ENCODE measurements around the gene CACNA1C.
"Not testable (repeated sequence)": the region's sequence is repeated elsewhere in the genome, so short reads cannot be mapped to it uniquely, and the experiment has no call there.

The CACNA1C gene

DNA sequence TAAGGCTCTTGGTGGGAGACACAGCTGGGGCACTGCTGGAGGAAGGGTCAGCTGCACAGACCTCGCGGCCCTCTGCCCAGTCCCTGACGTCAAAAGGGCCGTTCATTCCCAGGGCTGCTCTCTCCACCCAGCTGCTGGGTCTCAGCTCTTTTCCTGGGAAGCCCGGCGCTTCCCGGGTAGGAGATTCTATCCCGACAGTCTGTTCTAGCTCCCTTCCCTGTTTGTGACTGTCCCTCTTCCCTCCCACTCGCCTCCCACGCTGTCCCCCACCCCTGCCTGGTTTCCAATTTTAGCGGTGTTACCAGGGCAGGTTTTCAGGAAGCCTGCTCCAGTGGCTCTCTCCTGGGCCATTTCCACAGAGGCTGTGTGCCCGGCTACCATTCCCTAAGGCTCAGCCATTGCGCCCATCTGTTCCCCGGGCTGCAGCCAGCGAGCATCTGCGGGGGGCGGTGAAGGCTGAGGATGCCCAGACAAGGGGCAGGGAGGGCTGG lies 186.6 kb downstream of the CACNA1C start:
- no peak for DNase-seq

DNA sequence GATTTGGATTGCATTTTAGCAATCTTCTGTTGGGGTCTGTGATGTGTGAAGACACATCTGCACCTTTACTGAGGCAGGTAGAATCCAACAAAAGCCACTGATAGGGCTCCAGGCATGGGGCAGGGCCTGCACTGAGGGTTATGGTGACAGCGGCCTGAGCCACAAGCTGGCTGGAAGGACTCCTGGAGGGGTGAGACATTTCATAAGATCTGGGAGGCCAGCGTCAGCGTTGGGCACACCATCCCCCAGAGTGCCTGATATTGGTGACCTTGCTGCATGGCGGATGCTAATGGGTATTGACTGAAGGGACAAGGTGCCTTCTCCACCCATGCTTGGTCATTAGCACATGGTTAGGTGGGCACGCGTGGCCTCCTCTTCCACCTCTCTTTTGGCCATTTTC lies 187.6 kb downstream of the CACNA1C start:
- DNase-seq: no peak

DNA sequence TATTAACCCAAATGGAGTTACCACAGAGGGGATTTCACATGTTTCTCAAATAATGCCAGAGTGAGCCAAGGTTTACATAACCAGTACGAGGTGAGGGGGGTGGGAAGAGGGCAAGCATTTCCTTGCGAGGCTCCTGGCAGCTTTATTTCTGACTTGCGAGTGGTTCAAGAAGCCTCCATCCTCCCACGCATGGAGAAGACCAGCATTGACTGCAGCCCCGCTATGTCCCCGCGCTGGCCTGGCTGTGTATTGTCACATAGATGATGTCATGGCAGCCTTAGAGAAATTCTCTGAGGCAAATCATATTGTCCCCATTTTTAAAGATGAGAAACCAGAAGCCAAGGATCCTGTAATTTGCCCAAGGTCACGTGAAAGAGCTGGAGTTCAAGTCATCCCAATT lies 188.2 kb downstream of the CACNA1C start:
- DNase-seq: no peak

DNA sequence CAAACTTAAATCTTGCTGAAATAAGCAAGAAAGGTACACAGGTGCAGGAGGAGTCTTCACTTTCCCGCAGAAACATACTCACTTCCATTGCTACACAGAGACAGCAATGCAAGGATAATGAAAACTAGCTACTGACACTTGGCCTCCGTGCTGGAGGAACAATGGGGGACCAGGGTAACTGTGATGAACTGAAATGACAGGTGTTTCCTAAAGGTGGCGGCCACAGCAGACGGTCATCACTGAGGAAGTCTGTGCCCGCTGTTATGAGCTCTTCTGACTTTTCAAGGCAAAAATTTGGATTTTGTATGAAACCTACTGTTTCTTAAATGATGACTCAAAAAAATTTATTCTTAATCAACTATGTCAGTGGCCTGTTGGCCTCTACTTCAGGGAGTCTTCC lies 189.4 kb downstream of the CACNA1C start:
- no peak for DNase-seq

GRCh38 chr12:2242816-2243215 lies 190.0 kb downstream of the CACNA1C start:
- DNase-seq: no peak

DNA sequence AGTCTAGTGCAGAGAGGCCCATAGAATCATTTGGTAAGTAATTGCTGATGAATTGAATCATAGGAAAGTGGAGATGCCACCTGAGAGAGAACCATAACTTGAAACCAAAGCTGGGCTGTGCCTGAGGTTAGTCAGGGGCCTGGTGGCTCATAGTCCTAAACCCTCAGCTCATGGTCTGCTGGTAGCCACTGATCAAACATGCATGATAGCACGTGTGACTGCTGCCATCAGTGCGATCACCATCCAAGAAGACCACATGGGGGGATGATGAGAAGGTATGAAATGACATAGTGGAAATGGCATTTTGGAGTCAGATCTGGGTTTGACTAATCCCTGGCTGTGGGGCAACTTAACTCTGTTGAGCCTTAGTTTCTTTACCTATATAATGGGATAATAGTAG lies 190.5 kb downstream of the CACNA1C start:
- DNase-seq: no peak

- no peak for DNase-seq
These were observed 191.4 kb downstream of the CACNA1C start for GRCh38 chr12:2244013-2244861.

DNA sequence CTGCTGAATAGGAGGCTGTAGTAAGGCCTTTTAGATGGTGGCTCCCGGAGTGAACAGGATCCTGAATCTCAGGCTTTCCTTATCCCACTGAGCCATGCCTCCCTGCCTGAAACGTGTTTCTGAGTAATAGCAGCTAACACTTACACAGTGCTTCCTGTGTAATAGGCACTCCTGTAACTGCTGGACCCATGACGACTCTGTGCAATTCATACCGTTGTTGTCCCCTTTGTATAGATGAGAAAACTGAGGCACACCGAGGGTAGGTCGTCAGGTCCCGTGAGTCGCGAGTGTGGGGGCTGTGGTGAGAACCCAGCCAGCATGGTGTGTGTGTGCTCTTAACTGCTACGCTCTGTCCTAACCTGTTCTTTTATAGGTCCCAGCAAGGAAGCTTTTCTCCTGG lies 193.6 kb downstream of the CACNA1C start:
- no peak for DNase-seq

DNA sequence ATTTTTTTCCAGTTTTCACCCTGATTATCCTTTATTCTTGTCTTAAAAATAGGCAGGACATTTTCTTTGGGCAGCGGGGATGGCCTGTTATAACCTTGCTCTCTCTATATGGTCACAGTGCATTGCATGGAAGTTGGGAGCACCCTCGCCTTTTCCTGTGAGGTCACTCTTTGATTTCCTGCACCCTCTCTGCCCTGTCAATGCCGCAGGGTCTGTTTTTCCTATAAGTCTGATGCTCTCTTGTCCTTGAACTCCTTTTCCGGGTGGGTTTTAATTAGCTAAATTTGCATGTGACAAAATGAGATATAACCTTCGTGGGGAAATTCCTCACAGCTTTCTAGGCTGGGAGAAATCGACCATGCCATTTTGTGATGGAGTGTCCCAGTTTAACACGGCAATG lies 194.3 kb downstream of the CACNA1C start:
- no peak for DNase-seq

DNA sequence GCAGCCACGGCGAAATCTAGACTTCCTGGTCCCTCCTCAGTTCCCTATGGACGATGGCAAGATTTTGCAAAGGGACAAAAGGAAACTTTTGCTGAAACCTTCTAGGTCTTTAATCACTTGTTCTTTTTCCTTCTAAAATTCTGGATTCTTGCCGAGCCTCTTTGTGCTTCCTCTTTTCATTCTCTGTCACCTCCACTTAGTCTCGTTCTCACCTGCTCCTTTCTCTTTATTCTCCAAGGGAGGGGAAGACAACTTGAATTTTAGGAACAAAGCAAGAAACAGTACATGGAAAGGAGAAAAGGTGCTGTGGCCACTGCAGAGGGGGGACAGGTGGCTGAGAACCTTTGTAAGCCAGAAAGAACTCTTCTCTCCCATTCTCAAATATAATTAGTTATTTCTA lies 194.8 kb downstream of the CACNA1C start:
- no peak for DNase-seq

- DNase-seq: no peak
These were observed 195.5 kb downstream of the CACNA1C start for GRCh38 chr12:2248087-2248900.

DNA sequence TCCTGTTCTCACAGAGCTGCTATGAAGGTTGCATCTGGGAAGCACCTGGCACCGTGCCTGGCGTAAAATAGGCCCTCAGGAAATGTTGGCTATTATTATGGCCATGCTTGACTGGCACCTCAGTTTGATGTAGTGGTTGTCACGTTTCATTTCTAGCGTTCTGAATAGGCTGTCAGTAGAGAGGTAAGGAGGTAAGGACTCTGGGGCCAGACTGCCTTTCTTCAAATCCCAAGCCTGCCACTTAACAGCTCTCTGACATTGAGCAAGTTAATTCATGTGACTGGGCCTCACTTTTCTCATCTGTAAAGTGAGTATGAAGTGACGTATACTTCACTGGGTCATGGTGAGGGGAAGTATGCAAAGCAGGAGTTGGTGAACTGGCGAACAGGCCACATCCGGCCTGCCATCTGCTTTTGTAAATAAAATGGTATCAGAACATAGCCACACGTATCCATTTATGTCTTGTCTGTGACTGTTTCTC lies 196.2 kb downstream of the CACNA1C start:
- no peak for DNase-seq

DNA sequence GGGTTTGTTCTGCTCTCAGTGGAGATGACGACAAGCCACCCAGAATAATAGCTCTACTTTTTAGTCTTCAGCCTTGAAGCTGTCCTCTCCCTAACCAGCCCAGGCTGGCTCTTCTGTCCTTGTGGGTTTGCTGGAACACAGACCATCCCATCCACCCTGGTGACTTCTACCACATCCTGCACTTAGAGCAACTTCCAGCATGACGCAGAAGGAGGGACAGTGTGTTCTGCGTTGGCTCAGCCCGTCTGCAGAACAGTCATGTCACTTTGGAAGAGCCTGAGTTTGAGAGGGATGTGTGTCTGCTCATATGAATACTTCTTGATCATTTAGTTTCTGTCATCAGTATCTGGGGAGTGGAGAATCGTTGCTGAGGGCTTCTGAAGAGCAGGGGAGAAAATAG lies 198.0 kb downstream of the CACNA1C start:
- no peak for DNase-seq

- DNase-seq: peak; percentile 48
These were observed 198.9 kb downstream of the CACNA1C start for GRCh38 chr12:2251526-2252209.

GRCh38 chr12:2255311-2255710 lies 202.5 kb downstream of the CACNA1C start:
- DNase-seq: no peak

DNA sequence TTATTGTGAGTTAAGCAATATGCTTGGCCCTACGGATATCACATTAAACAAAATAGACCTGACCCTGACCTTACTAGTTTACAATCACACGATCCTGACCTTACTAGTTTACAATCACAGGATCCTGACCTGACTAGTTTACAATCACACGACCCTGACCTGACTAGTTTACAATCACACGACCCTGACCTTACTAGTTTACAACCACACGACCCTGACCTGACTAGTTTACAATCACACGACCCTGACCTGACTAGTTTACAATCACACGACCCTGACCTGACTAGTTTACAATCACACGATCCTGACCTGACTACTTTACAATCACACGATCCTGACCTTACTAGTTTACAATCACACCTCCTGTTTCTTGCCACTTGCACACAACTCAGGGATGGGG lies 202.9 kb downstream of the CACNA1C start:
- DNase-seq: not testable (repeated sequence)

DNA sequence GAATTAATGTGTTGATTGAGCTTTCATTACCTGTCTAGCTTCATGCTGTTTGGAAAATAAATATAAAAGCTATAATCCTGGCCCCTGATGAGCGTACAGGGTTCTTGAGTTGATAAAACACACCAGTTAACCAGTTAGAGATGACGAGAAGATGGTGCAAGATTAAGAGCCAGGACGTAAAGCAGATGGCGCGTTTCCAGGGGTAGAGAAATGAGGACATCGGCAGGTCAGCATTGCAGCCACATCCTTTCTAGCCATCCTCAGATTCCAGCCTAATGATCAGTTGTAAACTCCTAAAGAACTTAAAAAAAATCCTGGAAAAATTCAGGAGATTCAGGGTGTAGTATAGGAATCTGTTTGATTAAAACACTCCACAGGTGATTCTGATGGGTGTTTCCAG lies 203.7 kb downstream of the CACNA1C start:
- no peak for DNase-seq

- no peak for DNase-seq
These were observed 204.1 kb downstream of the CACNA1C start for GRCh38 chr12:2256915-2257314.

DNA sequence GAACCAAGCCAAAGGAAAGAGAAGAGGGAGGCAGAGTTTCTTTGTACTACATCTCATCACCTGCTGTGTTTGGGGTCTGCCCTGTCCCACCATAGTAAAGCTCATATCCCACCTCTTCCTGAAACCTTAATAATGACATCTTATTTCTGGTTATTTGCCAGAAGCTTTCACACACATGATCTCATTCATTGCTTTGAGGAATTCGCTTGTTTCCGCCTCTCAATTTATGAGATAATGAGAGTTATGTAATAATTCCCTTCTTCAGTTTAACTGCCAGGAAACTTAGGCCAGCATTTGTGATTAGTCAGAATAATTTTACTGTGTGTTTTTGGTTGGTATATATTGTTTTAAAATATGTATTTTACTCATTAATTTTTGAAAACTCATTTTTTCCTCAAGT lies 205.2 kb downstream of the CACNA1C start:
- no peak for DNase-seq

GRCh38 chr12:2259369-2259768 lies 206.6 kb downstream of the CACNA1C start:
- DNase-seq: no peak

- DNase-seq: no peak
These were observed 207.7 kb downstream of the CACNA1C start for GRCh38 chr12:2260441-2260840.

GRCh38 chr12:2261708-2262107 lies 208.9 kb downstream of the CACNA1C start:
- no peak for DNase-seq

DNA sequence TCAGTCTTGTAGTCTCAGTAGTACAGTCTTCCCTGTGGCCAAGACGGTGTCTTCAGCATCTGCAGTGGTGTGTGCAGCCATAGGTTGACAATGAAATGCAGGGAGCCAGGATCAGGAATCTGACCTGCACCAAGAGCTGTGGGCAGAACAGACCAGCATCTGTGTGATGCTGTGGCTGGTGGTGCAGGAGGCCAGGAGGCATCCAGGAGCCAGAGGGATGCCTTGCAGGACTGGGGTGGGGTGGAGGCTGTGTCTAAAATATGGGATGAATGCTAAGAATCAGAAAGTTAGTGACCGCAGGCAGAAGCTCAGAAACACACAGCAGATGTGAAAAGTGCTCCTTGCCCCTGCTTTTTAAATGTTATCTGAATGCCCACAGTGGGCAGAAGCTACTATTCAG lies 209.7 kb downstream of the CACNA1C start:
- DNase-seq: no peak

Measured in NCI-H2171 (cell line).